ENCODE data around the gene TWNK. TPM values are rescaled to one million over a fixed set of nuclear protein-coding genes. Genes with fewer than 3 reads are reported as not detected.
A peak's percentile ranks its signal among the peaks of the same experiment; 100 is the strongest.

TWNK gene
- total RNA-seq, 1 donor from 2014 or later, result 7.3 TPM

GRCh38 chr10:101010329-101010728, 23.0 kb downstream of the TWNK start:
- Histone ChIP-seq H3K27me3 (ENCODE audit: low read depth) (peaks cover 4% of the 10 kb centered on the region), H3K4me1 (peaks cover 65% of the 10 kb centered on the region), H3K27ac (replicated peaks) (no peak overlapping the region), H3K9me3 (replicated peaks) (no peaks in the 10 kb centered on the region), H3K36me3 (peaks cover 22% of the 10 kb centered on the region), H3K4me3 (no peak overlapping the region)
- TF ChIP-seq CTCF (IDR thresholded peaks at IDR 0.05; ENCODE audit: borderline replicate concordance), result no peak
- intact Hi-C loops (cut with micrococcal nuclease), result no loop called here
- DNase-seq, result no peak

DNA sequence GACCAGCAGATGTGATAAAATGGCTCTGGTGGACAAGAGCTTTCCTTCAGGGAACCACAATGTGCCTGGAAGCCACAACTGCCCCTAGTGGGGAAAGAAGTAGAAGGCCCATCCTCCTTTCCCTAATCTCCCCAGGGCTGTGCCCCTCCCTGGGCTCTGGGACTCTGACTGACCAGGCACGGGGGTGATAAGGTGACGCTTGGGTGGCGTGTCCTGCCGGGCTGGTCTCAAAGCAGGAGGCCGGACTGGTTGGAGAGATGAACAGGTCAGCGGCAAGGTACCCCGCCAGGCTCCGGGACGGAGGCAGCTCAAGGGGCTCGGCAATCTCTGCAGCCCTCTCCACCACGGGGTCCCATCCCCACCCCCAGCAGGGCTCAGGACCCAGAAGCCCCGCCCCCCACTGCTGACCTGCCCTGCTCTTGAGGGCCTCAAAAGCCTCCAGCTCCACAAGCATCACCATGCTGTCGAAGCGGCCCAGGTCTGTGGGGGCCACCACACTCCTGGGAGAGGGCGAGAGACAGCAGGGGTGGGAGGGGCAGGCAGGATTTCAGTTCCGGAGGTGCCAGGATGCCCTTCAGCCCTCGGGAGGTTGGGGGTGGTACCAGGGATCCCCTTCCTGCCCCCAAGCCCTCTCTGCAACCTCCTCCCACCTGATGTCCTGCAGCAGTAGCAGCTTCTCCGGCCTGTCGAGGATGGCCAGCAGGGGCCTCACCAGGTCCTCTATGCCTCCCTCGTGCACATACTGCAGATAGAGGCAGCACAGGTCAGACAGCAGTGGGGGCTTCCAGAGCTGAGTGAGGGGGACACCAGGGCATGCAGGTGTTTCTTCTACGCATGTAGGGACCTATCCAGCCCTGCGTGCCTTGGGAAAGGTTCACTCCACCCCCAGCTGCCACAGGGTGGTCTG, 24.4 kb downstream of the TWNK start:
- intact Hi-C loops (cut with micrococcal nuclease), result no loop called here
- Histone ChIP-seq H3K4me1 (peaks cover 52% of the 10 kb centered on the region), H3K27ac (replicated peaks) (peak overlapping the region; percentile 74), H3K9me3 (replicated peaks) (no peaks in the 10 kb centered on the region), H3K27me3 (ENCODE audit: low read depth) (peaks cover 18% of the 10 kb centered on the region), H3K4me3 (no peak overlapping the region), H3K36me3 (peaks cover 7% of the 10 kb centered on the region)
- no peak for DNase-seq
- peak; percentile 31 for TF ChIP-seq CTCF (IDR thresholded peaks at IDR 0.05; ENCODE audit: borderline replicate concordance)

- H3K36me3 ChIP-seq, result no peaks in the 10 kb centered on the region
- peaks cover 28% of the 10 kb centered on the region for H3K27me3 ChIP-seq (ENCODE audit: low read depth)
- H3K4me3 ChIP-seq, result no peak overlapping the region
- DNase-seq, result peak; percentile 87
- intact Hi-C loops (cut with micrococcal nuclease), result no loop called here
- peak; percentile 96 for TF ChIP-seq CTCF (IDR thresholded peaks at IDR 0.05; ENCODE audit: borderline replicate concordance)
- H3K4me1 ChIP-seq, result peaks cover 43% of the 10 kb centered on the region
- H3K9me3 ChIP-seq (replicated peaks), result no peaks in the 10 kb centered on the region
- H3K27ac ChIP-seq (replicated peaks), result peak overlapping the region; percentile 74
These were observed 25.4 kb downstream of the TWNK start for GRCh38 chr10:101012525-101013364.

- H3K4me3 ChIP-seq, result no peak overlapping the region
- intact Hi-C loops (cut with micrococcal nuclease), result no loop called here
These were observed 26.1 kb downstream of the TWNK start for GRCh38 chr10:101013365-101013825.

More at GRCh38 chr10:101013365-101013825, 26.1 kb downstream of the TWNK start:
- Histone ChIP-seq H3K4me1 (peaks cover 38% of the 10 kb centered on the region), H3K9me3 (replicated peaks) (no peaks in the 10 kb centered on the region), H3K27ac (replicated peaks) (peak overlapping the region; percentile 74), H3K36me3 (no peaks in the 10 kb centered on the region), H3K27me3 (ENCODE audit: low read depth) (peaks cover 34% of the 10 kb centered on the region)
- TF ChIP-seq CTCF (IDR thresholded peaks at IDR 0.05; ENCODE audit: borderline replicate concordance), result no peak
- DNase-seq, result no peak

Measured in left ventricle myocardium inferior (tissue), 1 donor.